B cell (primary cell): ENCODE measurements around the gene COL4A5. TPM values are rescaled to one million over a fixed set of nuclear protein-coding genes. Genes with fewer than 3 reads are reported as not detected.

Experiments used
- ATAC-seq: fragments of 200-7000 bp; cut with Tn5 transposase; one replicate; pipeline ENCODE4 v1.10.0; 2021; ENCODE audit warnings: low read depth, mild to moderate bottlenecking, moderate number of reproducible peaks, moderate library complexity
- CTCF ChIA-PET: fragments of 350-600 bp; sonication (Branson Sonifier 250); formaldehyde crosslinking; loops from one replicate; lab custom pipeline; 2021; ENCODE audit warnings: antibody characterized with exemption, inconsistent platforms; lab: Charles Lee
- POLR2A ChIA-PET: fragments of 350-600 bp; sonication (Branson Sonifier 250); formaldehyde crosslinking; loops from one replicate; lab custom pipeline; 2021; ENCODE audit warnings: antibody characterized with exemption; lab: Charles Lee
- DNase-seq: peaks from one replicate; pipeline ENCODE4 v3.0.0; 2013
- H2AFZ ChIP-seq: 2 replicates; pipeline ENCODE4 v1.6.1; 2012; ENCODE audit warnings: mild to moderate bottlenecking, low read depth, low read length; ENCODE audit not compliant: insufficient read depth, poor library complexity, severe bottlenecking
- H3K27ac ChIP-seq, 2 donors: 1 replicate in 1 of 2; 2 replicates in 1 of 2; pipeline ENCODE4 v1.5.1; 2012 to 2013; ENCODE audit warnings: low read length in 2 of 2, mild to moderate bottlenecking in 2 of 2, moderate library complexity in 1 of 2
- H3K27me3 ChIP-seq, 4 experiments: fragments of 200-600 bp in 1 of 4; sonication (generic) in 1 of 4; replicated peaks in 1 of 4; 1 replicate in 2 of 4; 2 replicates in 2 of 4; pipeline versions ENCODE4 v1.6.1 to v1.7.0; 2013 to 2016; ENCODE audit warnings: low read length in 3 of 4, mild to moderate bottlenecking in 2 of 4, mixed read lengths in 1 of 4, moderate library complexity in 1 of 4; ENCODE audit not compliant: insufficient read depth in 4 of 4, control insufficient read depth in 3 of 4; ENCODE audit errors: control extremely low read depth in 1 of 4
- H3K36me3 ChIP-seq, 2 experiments: replicated peaks in 1 of 2; 1 replicate in 1 of 2; 2 replicates in 1 of 2; pipeline versions ENCODE4 v1.6.1 to v1.7.1; 2013; ENCODE audit warnings: low read length in 1 of 2; ENCODE audit not compliant: insufficient read depth in 2 of 2, control insufficient read depth in 1 of 2; ENCODE audit errors: control extremely low read depth in 1 of 2, extremely low read depth in 1 of 2
- H3K4me1 ChIP-seq, 2 donors: fragments of 200-600 bp in 1 of 2; sonication (generic) in 1 of 2; 1 replicate in 1 of 2; 2 replicates in 1 of 2; pipeline versions ENCODE4 v1.5.1 to v1.6.1; 2013 to 2017; ENCODE audit warnings: low read length in 2 of 2; ENCODE audit not compliant: control insufficient read depth in 2 of 2, insufficient read depth in 2 of 2
- H3K4me2 ChIP-seq: replicated peaks from 2 replicates; pipeline ENCODE3; 2012; ENCODE audit warnings: mild to moderate bottlenecking, low read depth, low read length; ENCODE audit not compliant: poor library complexity, severe bottlenecking
- H3K4me3 ChIP-seq, 5 experiments: fragments of 200-600 bp in 1 of 5; sonication (generic) in 1 of 5; 1 replicate in 3 of 5; 2 replicates in 2 of 5; pipeline versions ENCODE4 v1.5.1 to v1.7.0; 2011 to 2016; ENCODE audit warnings: low read length in 4 of 5, mild to moderate bottlenecking in 4 of 5, low read depth in 2 of 5, control low read depth in 1 of 5, moderate library complexity in 1 of 5; ENCODE audit not compliant: insufficient read depth in 1 of 5; ENCODE audit errors: control extremely low read depth in 1 of 5, extremely low read depth in 1 of 5
- H3K79me2 ChIP-seq: fragments of 200-600 bp; sonication (generic); one replicate; pipeline ENCODE4 v1.6.0; 2016; ENCODE audit warnings: low read length; ENCODE audit not compliant: control insufficient read depth, insufficient read depth
- H3K9ac ChIP-seq: fragments of 200-600 bp; sonication (generic); 2 replicates; pipeline ENCODE4 v1.6.1; 2017; ENCODE audit warnings: mild to moderate bottlenecking, low read length, moderate library complexity
- H3K9me3 ChIP-seq, 3 donors: one replicate each; pipeline versions ENCODE4 v1.6.1 to v1.7.1; 2013; ENCODE audit warnings: low read length in 2 of 3; ENCODE audit not compliant: control insufficient read depth in 2 of 3, insufficient read depth in 1 of 3; ENCODE audit errors: control extremely low read depth in 1 of 3
- H4K20me1 ChIP-seq: 2 replicates; pipeline ENCODE4 v1.6.0; 2012; ENCODE audit warnings: mild to moderate bottlenecking, low read length; ENCODE audit not compliant: insufficient read depth, control insufficient read depth, poor library complexity, severe bottlenecking
- H3K27ac Mint-ChIP-seq: one replicate; pipeline ENCODE4 v1.8.0; 2021; ENCODE audit warnings: mixed read lengths
- H3K27me3 Mint-ChIP-seq: one replicate; pipeline ENCODE4 v1.8.0; 2021; ENCODE audit warnings: mixed read lengths
- H3K4me1 Mint-ChIP-seq: one replicate; pipeline ENCODE4 v1.8.0; 2021; ENCODE audit warnings: mixed read lengths
- H3K4me3 Mint-ChIP-seq: one replicate; pipeline ENCODE4 v1.8.0; 2021; ENCODE audit warnings: mixed read lengths
- H3K9me3 Mint-ChIP-seq: one replicate; pipeline ENCODE4 v1.8.0; 2022; ENCODE audit warnings: mixed read lengths; ENCODE audit not compliant: insufficient read depth
- EZH2 ChIP-seq: IDR thresholded peaks from 2 replicates; pipeline ENCODE4 v1.6.1; 2012; ENCODE audit warnings: borderline replicate concordance, low read depth, mild to moderate bottlenecking, moderate library complexity, low read length; ENCODE audit not compliant: insufficient read depth, poor library complexity, severe bottlenecking
- whole genome bisulfite sequencing: methylation state at CpG from one replicate; pipeline ENCODE4 v1.1.5; 2013; ENCODE audit warnings: missing lambda C conversion rate; ENCODE audit not compliant: insufficient coverage; 5-methylcytosine and 5-hydroxymethylcytosine counted together
- intact Hi-C: fragments of 100-400 bp; cut with micrococcal nuclease; formaldehyde crosslinking; loops from one replicate; pipeline ENCODE4 v1.10.0; 2022
- polyA plus RNA-seq: library from polyadenylated mRNA; depleted of rRNA; stranded (reverse); fragments of >200 nt; gene quantifications from 2 replicates; pipeline ENCODE4 v1.2.3, GENCODE V29; 2012
- total RNA-seq, 2 donors: library from RNA; stranded (reverse); fragments of 120-200 nt in 1 of 2; gene quantifications; 1 replicate in 1 of 2; 2 replicates in 1 of 2; pipeline versions ENCODE4 v1.2.3 to v1.2.4, GENCODE V29; 2013 to 2022
- TF ChIP-seq, protein P1 (sequence below): fragments of 200-600 bp; IDR thresholded peaks from one replicate; pipeline ENCODE4 v1.8.0; 2022; ENCODE audit warnings: antibody characterized with exemption, mild to moderate bottlenecking

Gene COL4A5
- total and polyA plus RNA-seq, 2 donors (not counting 1 experiment from before 2014, with no cell fraction given), result not detected

DNA sequence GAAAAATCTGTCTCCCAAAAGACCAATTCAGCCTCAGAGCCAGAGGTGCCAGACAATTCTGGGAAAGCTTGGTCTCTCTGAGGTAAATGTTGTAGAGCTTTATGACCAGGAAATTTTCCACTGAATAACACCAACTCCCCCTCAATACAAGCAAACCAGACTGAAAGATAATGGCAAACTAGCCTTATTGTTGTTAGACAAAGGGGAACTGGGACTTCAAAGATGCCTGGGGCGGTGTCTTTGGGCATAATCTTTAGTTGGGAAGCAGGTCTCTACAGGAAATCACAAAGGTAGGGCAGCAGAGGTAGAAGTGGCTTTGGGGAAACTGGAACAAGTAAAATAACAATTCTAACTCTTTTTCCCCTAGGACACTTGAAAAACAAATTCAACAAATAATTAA is 13.4 kb upstream of the COL4A5 start:
- no peak for DNase-seq
- POLR2A ChIA-PET, result no interaction called here
- Mint-ChIP-seq H3K9me3 (no peaks in the 10 kb centered on the region), H3K27ac (no peak overlapping the region), H3K4me3 (no peak overlapping the region), H3K4me1 (no peaks in the 10 kb centered on the region), H3K27me3 (no peaks in the 10 kb centered on the region)
- Histone ChIP-seq H3K27me3 (no peaks in the 10 kb centered on the region), H3K4me2 (no peak overlapping the region), H3K9ac (no peak overlapping the region), H3K4me3 (no peak overlapping the region), H3K27ac (no peak overlapping the region), H3K4me1 (no peaks in the 10 kb centered on the region), H3K36me3 (no peaks in the 10 kb centered on the region), H3K9me3 (no peaks in the 10 kb centered on the region), H3K79me2 (no peaks in the 10 kb centered on the region), H2AFZ (no peak overlapping the region), H4K20me1 (no peaks in the 10 kb centered on the region)
- no peak for ATAC-seq
- TF ChIP-seq, protein P1, sequence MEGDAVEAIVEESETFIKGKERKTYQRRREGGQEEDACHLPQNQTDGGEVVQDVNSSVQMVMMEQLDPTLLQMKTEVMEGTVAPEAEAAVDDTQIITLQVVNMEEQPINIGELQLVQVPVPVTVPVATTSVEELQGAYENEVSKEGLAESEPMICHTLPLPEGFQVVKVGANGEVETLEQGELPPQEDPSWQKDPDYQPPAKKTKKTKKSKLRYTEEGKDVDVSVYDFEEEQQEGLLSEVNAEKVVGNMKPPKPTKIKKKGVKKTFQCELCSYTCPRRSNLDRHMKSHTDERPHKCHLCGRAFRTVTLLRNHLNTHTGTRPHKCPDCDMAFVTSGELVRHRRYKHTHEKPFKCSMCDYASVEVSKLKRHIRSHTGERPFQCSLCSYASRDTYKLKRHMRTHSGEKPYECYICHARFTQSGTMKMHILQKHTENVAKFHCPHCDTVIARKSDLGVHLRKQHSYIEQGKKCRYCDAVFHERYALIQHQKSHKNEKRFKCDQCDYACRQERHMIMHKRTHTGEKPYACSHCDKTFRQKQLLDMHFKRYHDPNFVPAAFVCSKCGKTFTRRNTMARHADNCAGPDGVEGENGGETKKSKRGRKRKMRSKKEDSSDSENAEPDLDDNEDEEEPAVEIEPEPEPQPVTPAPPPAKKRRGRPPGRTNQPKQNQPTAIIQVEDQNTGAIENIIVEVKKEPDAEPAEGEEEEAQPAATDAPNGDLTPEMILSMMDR, result no peak
- TF ChIP-seq EZH2, result no peak
- CTCF ChIA-PET, result no interaction called here
- intact Hi-C loops, result no loop called here
- WGBS, result no CpG with 5 or more reads among the region's 1 CpG

DNA sequence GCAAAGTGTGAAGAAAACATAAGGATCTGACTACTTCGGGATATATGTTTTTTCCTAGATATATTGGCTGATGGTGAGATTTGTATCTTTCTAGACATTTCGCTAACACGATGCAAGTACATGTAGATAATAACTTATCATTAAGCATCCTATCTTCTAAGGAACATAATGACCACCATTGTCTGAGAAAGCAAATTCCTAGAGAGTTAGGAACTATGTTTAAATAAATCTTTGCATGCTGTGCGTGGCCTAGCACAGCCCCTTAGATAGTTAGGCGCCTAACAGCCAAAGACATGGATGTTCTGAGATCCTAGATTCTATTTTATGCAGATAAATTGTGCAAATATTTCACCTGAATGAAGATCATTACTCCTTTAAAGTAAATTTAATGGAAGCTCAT is 4.4 kb upstream of the COL4A5 start:
- POLR2A ChIA-PET, result no interaction called here
- H3K9me3 Mint-ChIP-seq, result no peaks in the 10 kb centered on the region
- no peaks in the 10 kb centered on the region for H4K20me1 ChIP-seq
- TF ChIP-seq EZH2, result no peak
- TF ChIP-seq, protein P1, result no peak
- H3K27me3 ChIP-seq, result peaks cover 0 to 5% (median 1%) of the 10 kb centered on the region in 4 experiments
- no peak overlapping the region for H3K4me3 ChIP-seq
- CTCF ChIA-PET, result no interaction called here
- H3K27me3 Mint-ChIP-seq, result peaks cover 10% of the 10 kb centered on the region
- no peak overlapping the region for H3K27ac ChIP-seq
- H3K9me3 ChIP-seq, result no peaks in the 10 kb centered on the region
- H3K4me2 ChIP-seq, result no peak overlapping the region
- intact Hi-C loops, result no loop called here
- ATAC-seq (no peak), DNase-seq (no peak)
- no peak overlapping the region for H3K27ac Mint-ChIP-seq
- H3K4me3 Mint-ChIP-seq, result no peak overlapping the region
- no peaks in the 10 kb centered on the region for H3K36me3 ChIP-seq
- H2AFZ ChIP-seq, result no peak overlapping the region
- H3K9ac ChIP-seq, result no peak overlapping the region
- H3K79me2 ChIP-seq, result no peaks in the 10 kb centered on the region
- H3K4me1 Mint-ChIP-seq, result peaks cover 4% of the 10 kb centered on the region
- H3K4me1 ChIP-seq, result no peaks in the 10 kb centered on the region
- WGBS, result no CpG with 5 or more reads among the region's 5 CpGs
